Measurements from ENCODE around the gene TMEM208. TPM values are rescaled to one million over a fixed set of nuclear protein-coding genes. Genes with fewer than 3 reads are reported as not detected.

TMEM208 gene
- total RNA-seq, 1 donor from 2014 or later = 24.5 TPM

DNA sequence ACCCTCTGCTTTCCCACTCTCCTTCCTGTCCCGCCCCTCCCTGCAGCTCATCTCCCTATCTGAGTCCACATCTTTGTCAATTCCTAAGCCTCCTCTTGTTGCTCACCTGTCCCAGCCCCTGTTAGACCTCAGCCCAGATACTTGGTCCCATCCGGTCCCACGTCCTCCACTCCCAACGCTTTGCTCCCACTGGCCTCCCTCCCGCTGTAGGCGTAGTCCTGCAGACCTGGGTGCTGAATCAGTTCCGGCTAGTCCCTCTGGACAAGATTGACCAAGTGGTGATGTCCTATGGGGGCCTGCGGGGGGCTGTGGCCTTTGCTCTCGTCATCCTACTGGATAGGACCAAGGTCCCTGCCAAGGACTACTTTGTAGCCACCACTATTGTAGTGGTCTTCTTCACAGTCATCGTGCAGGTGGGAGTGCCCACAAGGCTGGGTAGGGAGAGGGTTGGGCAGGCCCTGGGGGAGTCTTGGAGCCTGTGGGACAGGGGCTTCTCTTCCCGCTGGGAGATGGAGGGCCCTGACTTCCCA lies 29.8 kb downstream of the TMEM208 start:
- Histone ChIP-seq H3K36me3 (ENCODE audit: control insufficient read depth in 3 of 3, insufficient read depth in 3 of 3, low read length in 3 of 3) (peaks cover 2 to 4% (median 4%) of the 10 kb centered on the region in 3 donors), H3K9me3 (ENCODE audit: control insufficient read depth in 3 of 3, low read length in 3 of 3) (no peaks in the 10 kb centered on the region), H3K4me1 (ENCODE audit: control insufficient read depth in 3 of 3, insufficient read depth in 3 of 3, low read length in 3 of 3) (peaks cover 15 to 18% (median 17%) of the 10 kb centered on the region in 3 donors), H3K27me3 (ENCODE audit: control insufficient read depth in 3 of 3, insufficient read depth in 3 of 3, low read length in 3 of 3) (no peaks in the 10 kb centered on the region), H3K9ac (ENCODE audit: low read depth in 1 of 3, low read length in 3 of 3) (peak overlapping the region in 1 of 3 donors; percentile 25), H3K4me3 (ENCODE audit: low read length in 3 of 3) (no peak overlapping the region), H3K27ac (ENCODE audit: low read depth, low read length) (no peak overlapping the region)

DNA sequence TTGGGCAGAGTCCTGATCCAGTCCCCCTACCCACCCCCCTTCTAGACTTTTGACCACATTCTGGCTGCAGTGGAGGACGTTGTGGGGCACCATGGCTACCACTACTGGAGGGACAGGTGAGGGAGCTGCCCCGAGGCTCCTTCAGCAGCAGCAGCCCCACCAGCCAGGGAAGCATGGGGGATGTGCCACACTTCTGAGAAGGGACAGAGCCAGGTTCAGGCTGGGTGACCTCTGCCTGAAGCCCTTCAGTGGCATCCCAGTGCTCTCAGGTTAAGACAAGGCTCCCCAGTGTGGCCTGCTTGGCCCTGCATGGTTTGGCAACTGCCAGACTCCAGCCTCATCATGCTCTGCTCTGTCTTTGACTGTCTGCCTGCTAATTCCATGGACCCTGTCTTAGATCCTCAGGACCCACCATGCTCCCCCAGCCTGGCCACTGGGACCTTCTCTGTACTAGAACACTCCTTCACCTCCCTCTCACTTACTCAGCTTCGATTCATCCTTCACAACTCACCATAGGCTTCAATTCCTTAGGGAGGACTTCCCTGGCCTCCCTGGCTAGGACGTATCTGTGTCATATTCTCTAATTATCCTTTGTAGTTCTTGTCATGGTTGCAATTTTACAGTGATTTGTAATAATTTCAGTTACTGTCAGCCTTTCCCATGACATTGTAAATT lies 30.7 kb downstream of the TMEM208 start:
- H3K9me3 ChIP-seq (ENCODE audit: control insufficient read depth in 3 of 3, low read length in 3 of 3) = no peaks in the 10 kb centered on the region
- peaks cover 2 to 4% (median 4%) of the 10 kb centered on the region in 3 donors for H3K36me3 ChIP-seq (ENCODE audit: control insufficient read depth in 3 of 3, insufficient read depth in 3 of 3, low read length in 3 of 3)
- H3K9ac ChIP-seq (ENCODE audit: low read depth in 1 of 3, low read length in 3 of 3) = no peak overlapping the region
- H3K4me1 ChIP-seq (ENCODE audit: control insufficient read depth in 3 of 3, insufficient read depth in 3 of 3, low read length in 3 of 3) = peaks cover 12 to 14% (median 14%) of the 10 kb centered on the region in 3 donors
- H3K27ac ChIP-seq (ENCODE audit: low read depth, low read length) = no peak overlapping the region
- H3K4me3 ChIP-seq (ENCODE audit: low read length in 3 of 3) = no peak overlapping the region
- H3K27me3 ChIP-seq (ENCODE audit: control insufficient read depth in 3 of 3, insufficient read depth in 3 of 3, low read length in 3 of 3) = no peaks in the 10 kb centered on the region

DNA sequence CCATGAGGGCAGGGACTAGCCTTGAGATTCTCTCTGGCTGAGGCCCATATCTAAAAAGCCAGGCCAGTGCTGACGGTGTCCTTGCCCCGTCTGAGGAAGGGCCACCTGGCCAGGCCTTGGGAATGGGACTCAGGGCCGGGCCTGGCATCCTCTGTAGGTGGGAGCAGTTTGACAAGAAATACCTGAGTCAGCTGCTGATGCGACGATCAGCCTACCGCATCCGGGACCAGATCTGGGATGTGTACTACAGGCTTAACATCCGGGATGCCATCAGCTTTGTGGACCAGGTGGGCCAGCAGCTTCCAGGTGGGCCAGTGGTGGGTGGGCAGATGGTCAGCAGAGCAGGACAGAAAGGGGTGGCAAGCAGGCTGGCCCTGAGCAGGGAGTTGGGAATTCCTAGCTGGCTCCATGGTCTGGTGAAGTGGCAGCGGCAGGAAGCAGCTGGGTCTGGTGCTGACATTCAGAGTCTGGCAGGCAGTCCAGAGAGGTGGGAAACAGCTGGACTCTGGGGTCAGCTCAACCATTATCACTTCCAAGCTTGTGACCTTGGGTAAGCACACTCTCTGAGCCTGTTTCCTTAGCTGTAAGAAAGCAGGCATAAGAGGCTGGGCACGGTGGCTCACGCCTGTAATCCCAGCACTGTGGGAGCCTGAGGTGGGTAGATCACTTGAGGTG lies 31.4 kb downstream of the TMEM208 start:
- Histone ChIP-seq H3K27ac (ENCODE audit: low read depth, low read length) (no peak overlapping the region), H3K9me3 (ENCODE audit: control insufficient read depth in 3 of 3, low read length in 3 of 3) (no peaks in the 10 kb centered on the region), H3K36me3 (ENCODE audit: control insufficient read depth in 3 of 3, insufficient read depth in 3 of 3, low read length in 3 of 3) (peaks cover 2 to 4% (median 4%) of the 10 kb centered on the region in 3 donors), H3K9ac (ENCODE audit: low read depth in 1 of 3, low read length in 3 of 3) (no peak overlapping the region), H3K4me3 (ENCODE audit: low read length in 3 of 3) (no peak overlapping the region), H3K27me3 (ENCODE audit: control insufficient read depth in 3 of 3, insufficient read depth in 3 of 3, low read length in 3 of 3) (no peaks in the 10 kb centered on the region), H3K4me1 (ENCODE audit: control insufficient read depth in 3 of 3, insufficient read depth in 3 of 3, low read length in 3 of 3) (peaks cover 9 to 11% (median 11%) of the 10 kb centered on the region in 3 donors)

- peaks cover 2 to 4% (median 4%) of the 10 kb centered on the region in 3 donors for H3K36me3 ChIP-seq (ENCODE audit: control insufficient read depth in 3 of 3, insufficient read depth in 3 of 3, low read length in 3 of 3)
- peak overlapping the region in 1 of 3 donors; percentile 45 for H3K9ac ChIP-seq (ENCODE audit: low read depth in 1 of 3, low read length in 3 of 3)
- no peak overlapping the region for H3K4me3 ChIP-seq (ENCODE audit: low read length in 3 of 3)
- H3K9me3 ChIP-seq (ENCODE audit: control insufficient read depth in 3 of 3, low read length in 3 of 3) = no peaks in the 10 kb centered on the region
- H3K4me1 ChIP-seq (ENCODE audit: control insufficient read depth in 3 of 3, insufficient read depth in 3 of 3, low read length in 3 of 3) = peaks cover 9 to 11% (median 11%) of the 10 kb centered on the region in 3 donors
- H3K27me3 ChIP-seq (ENCODE audit: control insufficient read depth in 3 of 3, insufficient read depth in 3 of 3, low read length in 3 of 3) = no peaks in the 10 kb centered on the region
- no peak overlapping the region for H3K27ac ChIP-seq (ENCODE audit: low read depth, low read length)
Observed at GRCh38 chr16:67259705-67260104, 32.8 kb downstream of the TMEM208 start.

DNA sequence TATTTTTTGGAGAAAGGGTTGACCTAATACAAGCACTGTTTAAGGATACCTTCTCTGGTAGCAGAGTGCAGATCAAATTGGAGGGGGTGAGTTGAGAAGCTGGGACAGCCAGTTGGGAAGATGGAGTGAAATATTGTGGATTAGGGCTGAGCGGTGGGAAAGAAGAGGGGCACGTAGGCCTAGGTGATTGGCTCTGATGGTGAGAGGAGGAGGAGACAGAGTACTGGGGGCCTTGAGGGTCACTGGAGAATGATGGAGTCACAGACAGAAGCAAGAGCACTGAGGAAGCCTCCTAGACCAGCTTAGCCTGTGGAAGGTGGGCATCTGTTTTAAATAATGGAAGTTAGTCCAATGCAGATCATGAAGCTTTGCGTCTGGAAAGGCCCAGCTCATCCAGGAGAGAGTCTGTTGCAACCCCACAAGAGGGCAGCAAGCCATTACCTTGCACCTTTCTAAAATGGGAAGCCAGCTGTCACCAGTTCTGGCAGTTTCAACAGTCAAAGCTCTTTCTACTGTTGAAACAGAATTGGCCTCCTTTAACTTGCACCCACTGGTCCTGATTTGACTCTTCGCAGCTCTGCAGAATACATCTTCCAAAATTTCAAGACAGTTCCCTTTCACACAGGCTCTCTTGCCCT lies 33.6 kb downstream of the TMEM208 start:
- H3K9ac ChIP-seq (ENCODE audit: low read depth in 1 of 3, low read length in 3 of 3) = peak overlapping the region; percentile 34 to 74 (median 47)
- no peaks in the 10 kb centered on the region for H3K9me3 ChIP-seq (ENCODE audit: control insufficient read depth in 3 of 3, low read length in 3 of 3)
- peak overlapping the region; percentile 72 for H3K27ac ChIP-seq (ENCODE audit: low read depth, low read length)
- peak overlapping the region in 1 of 3 donors; percentile 45 for H3K4me3 ChIP-seq (ENCODE audit: low read length in 3 of 3)
- H3K27me3 ChIP-seq (ENCODE audit: control insufficient read depth in 3 of 3, insufficient read depth in 3 of 3, low read length in 3 of 3) = no peaks in the 10 kb centered on the region
- H3K36me3 ChIP-seq (ENCODE audit: control insufficient read depth in 3 of 3, insufficient read depth in 3 of 3, low read length in 3 of 3) = peaks cover 0 to 4% (median 2%) of the 10 kb centered on the region in 3 donors
- H3K4me1 ChIP-seq (ENCODE audit: control insufficient read depth in 3 of 3, insufficient read depth in 3 of 3, low read length in 3 of 3) = peaks cover 9 to 11% (median 11%) of the 10 kb centered on the region in 3 donors

DNA sequence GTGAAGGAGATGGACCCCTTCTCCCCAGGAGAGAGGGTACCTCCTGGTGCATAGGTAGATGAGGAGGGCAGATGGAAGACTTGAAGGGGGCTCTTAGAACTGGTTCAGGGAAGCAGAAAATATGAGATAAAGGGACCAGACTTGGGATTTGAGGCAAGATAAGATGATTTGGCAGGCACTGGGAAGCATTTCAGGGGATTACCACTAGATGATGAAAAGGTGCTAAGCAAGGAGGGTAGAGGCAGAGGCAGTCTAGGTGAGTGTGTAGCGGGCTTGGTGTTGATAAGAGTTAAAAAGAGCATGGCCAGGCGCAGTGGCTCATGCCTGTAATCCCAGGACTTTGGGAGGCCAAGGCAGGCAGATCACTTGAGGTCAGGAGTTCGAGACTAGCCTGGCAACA lies 36.3 kb downstream of the TMEM208 start:
- H3K36me3 ChIP-seq (ENCODE audit: control insufficient read depth in 3 of 3, insufficient read depth in 3 of 3, low read length in 3 of 3) = no peaks in the 10 kb centered on the region
- H3K4me1 ChIP-seq (ENCODE audit: control insufficient read depth in 3 of 3, insufficient read depth in 3 of 3, low read length in 3 of 3) = peaks cover 9 to 11% (median 11%) of the 10 kb centered on the region in 3 donors
- no peak overlapping the region for H3K4me3 ChIP-seq (ENCODE audit: low read length in 3 of 3)
- no peaks in the 10 kb centered on the region for H3K27me3 ChIP-seq (ENCODE audit: control insufficient read depth in 3 of 3, insufficient read depth in 3 of 3, low read length in 3 of 3)
- H3K9me3 ChIP-seq (ENCODE audit: control insufficient read depth in 3 of 3, low read length in 3 of 3) = no peaks in the 10 kb centered on the region
- no peak overlapping the region for H3K9ac ChIP-seq (ENCODE audit: low read depth in 1 of 3, low read length in 3 of 3)
- no peak overlapping the region for H3K27ac ChIP-seq (ENCODE audit: low read depth, low read length)

DNA sequence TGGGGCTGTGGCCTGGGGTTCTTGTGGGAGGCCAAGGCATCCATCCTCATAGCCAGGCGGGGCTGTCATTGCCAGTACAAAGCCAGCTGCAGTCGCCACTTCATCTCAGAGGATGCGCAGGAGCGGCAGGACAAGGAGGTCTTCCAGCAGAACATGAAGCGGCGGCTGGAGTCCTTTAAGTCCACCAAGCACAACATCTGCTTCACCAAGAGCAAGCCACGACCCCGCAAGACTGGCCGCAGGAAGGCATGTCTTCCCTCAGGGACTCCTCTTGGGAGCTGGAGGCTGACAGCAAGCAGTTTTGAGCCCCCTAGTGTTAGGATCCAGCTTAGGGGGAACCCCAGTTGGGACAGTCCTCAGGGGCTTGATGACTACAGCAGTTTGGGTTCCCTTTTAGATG lies 37.3 kb downstream of the TMEM208 start:
- Histone ChIP-seq H3K9me3 (ENCODE audit: control insufficient read depth in 3 of 3, low read length in 3 of 3) (no peaks in the 10 kb centered on the region), H3K36me3 (ENCODE audit: control insufficient read depth in 3 of 3, insufficient read depth in 3 of 3, low read length in 3 of 3) (no peaks in the 10 kb centered on the region), H3K27me3 (ENCODE audit: control insufficient read depth in 3 of 3, insufficient read depth in 3 of 3, low read length in 3 of 3) (no peaks in the 10 kb centered on the region), H3K4me3 (ENCODE audit: low read length in 3 of 3) (no peak overlapping the region), H3K27ac (ENCODE audit: low read depth, low read length) (no peak overlapping the region), H3K4me1 (ENCODE audit: control insufficient read depth in 3 of 3, insufficient read depth in 3 of 3, low read length in 3 of 3) (peaks cover 9 to 11% (median 11%) of the 10 kb centered on the region in 3 donors), H3K9ac (ENCODE audit: low read depth in 1 of 3, low read length in 3 of 3) (no peak overlapping the region)

GRCh38 chr16:67264866-67265265 lies 37.9 kb downstream of the TMEM208 start:
- Histone ChIP-seq H3K27ac (ENCODE audit: low read depth, low read length) (no peak overlapping the region), H3K4me3 (ENCODE audit: low read length in 3 of 3) (no peak overlapping the region), H3K27me3 (ENCODE audit: control insufficient read depth in 3 of 3, insufficient read depth in 3 of 3, low read length in 3 of 3) (no peaks in the 10 kb centered on the region), H3K9ac (ENCODE audit: low read depth in 1 of 3, low read length in 3 of 3) (no peak overlapping the region), H3K36me3 (ENCODE audit: control insufficient read depth in 3 of 3, insufficient read depth in 3 of 3, low read length in 3 of 3) (no peaks in the 10 kb centered on the region), H3K4me1 (ENCODE audit: control insufficient read depth in 3 of 3, insufficient read depth in 3 of 3, low read length in 3 of 3) (peaks cover 9 to 14% (median 12%) of the 10 kb centered on the region in 3 donors), H3K9me3 (ENCODE audit: control insufficient read depth in 3 of 3, low read length in 3 of 3) (no peaks in the 10 kb centered on the region)

- Histone ChIP-seq H3K4me3 (ENCODE audit: low read length in 3 of 3) (no peak overlapping the region), H3K27ac (ENCODE audit: low read depth, low read length) (no peak overlapping the region), H3K9me3 (ENCODE audit: control insufficient read depth in 3 of 3, low read length in 3 of 3) (no peaks in the 10 kb centered on the region), H3K9ac (ENCODE audit: low read depth in 1 of 3, low read length in 3 of 3) (no peak overlapping the region), H3K36me3 (ENCODE audit: control insufficient read depth in 3 of 3, insufficient read depth in 3 of 3, low read length in 3 of 3) (no peaks in the 10 kb centered on the region), H3K27me3 (ENCODE audit: control insufficient read depth in 3 of 3, insufficient read depth in 3 of 3, low read length in 3 of 3) (no peaks in the 10 kb centered on the region), H3K4me1 (ENCODE audit: control insufficient read depth in 3 of 3, insufficient read depth in 3 of 3, low read length in 3 of 3) (peaks cover 4 to 8% (median 8%) of the 10 kb centered on the region in 3 donors)
Observed at GRCh38 chr16:67265834-67266233, 38.9 kb downstream of the TMEM208 start.
